ENCODE measurements around the gene MKLN1.
"Not testable (repeated sequence)": the region's sequence is repeated elsewhere in the genome, so short reads cannot be mapped to it uniquely, and the experiment has no call there.

MKLN1 gene

GRCh38 chr7:131404226-131404911 lies 76.7 kb downstream of the MKLN1 start:
- DNase-seq = no peak

- no peak for DNase-seq
Measured at GRCh38 chr7:131409129-131409766, 81.6 kb downstream of the MKLN1 start.

- DNase-seq = no peak
Measured at GRCh38 chr7:131412031-131412430, 84.4 kb downstream of the MKLN1 start.

- DNase-seq = no peak
Measured at GRCh38 chr7:131413711-131414110, 86.0 kb downstream of the MKLN1 start.

GRCh38 chr7:131424219-131424822 lies 96.6 kb downstream of the MKLN1 start:
- DNase-seq = no peak

- peak; percentile 24 for DNase-seq
Measured at GRCh38 chr7:131425992-131426391, 98.3 kb downstream of the MKLN1 start.

- peak; percentile 33 for DNase-seq
Measured at GRCh38 chr7:131430826-131431225, 103.2 kb downstream of the MKLN1 start.

- peak; percentile 94 for DNase-seq
Measured at GRCh38 chr7:131431289-131431688, 103.6 kb downstream of the MKLN1 start.

GRCh38 chr7:131431756-131432155 lies 104.1 kb downstream of the MKLN1 start:
- DNase-seq = no peak

- DNase-seq = no peak
Measured at GRCh38 chr7:131436384-131436783, 108.7 kb downstream of the MKLN1 start.

- no peak for DNase-seq
Measured at GRCh38 chr7:131438969-131439368, 111.3 kb downstream of the MKLN1 start.

- no peak for DNase-seq
Measured at GRCh38 chr7:131443496-131443895, 115.8 kb downstream of the MKLN1 start.

GRCh38 chr7:131444683-131445082 lies 117.0 kb downstream of the MKLN1 start:
- no peak for DNase-seq

- no peak for DNase-seq
Measured at GRCh38 chr7:131449373-131449902, 121.8 kb downstream of the MKLN1 start.

GRCh38 chr7:131454498-131454897 lies 126.8 kb downstream of the MKLN1 start:
- no peak for DNase-seq

- no peak for DNase-seq
Measured at GRCh38 chr7:131455001-131455400, 127.3 kb downstream of the MKLN1 start.

GRCh38 chr7:131455546-131455945 lies 127.9 kb downstream of the MKLN1 start:
- no peak for DNase-seq

- no peak for DNase-seq
Measured at GRCh38 chr7:131456338-131456737, 128.7 kb downstream of the MKLN1 start.

- no peak for DNase-seq
Measured at GRCh38 chr7:131459256-131459655, 131.6 kb downstream of the MKLN1 start.

GRCh38 chr7:131462059-131462458 lies 134.4 kb downstream of the MKLN1 start:
- DNase-seq = no peak

- not testable (repeated sequence) for DNase-seq
Measured at GRCh38 chr7:131462715-131463114, 135.0 kb downstream of the MKLN1 start.

GRCh38 chr7:131466735-131467365 lies 139.2 kb downstream of the MKLN1 start:
- no peak for DNase-seq

- DNase-seq = no peak
Measured at GRCh38 chr7:131467788-131468187, 140.1 kb downstream of the MKLN1 start.

Measured in DMS153 (cell line).